HCT116 (cell line): Measurements from ENCODE around the gene TRIM41. TPM values are rescaled to one million over a fixed set of nuclear protein-coding genes. Genes with fewer than 3 reads are reported as not detected.

Source experiments
- ATAC-seq: fragments of 200-7000 bp; cut with Tn5 transposase; 2 replicates; pipeline ENCODE4 v1.9.1; 2020; ENCODE audit warnings: mild to moderate bottlenecking, moderate library complexity
- BruUV-seq: library from RNA; stranded (reverse); fragments of 400-500 nt; replicated peaks from 2 replicates; lab custom pipeline; 2021; lab: Mats Ljungman, UMichigan
- CTCF ChIA-PET: fragments of 300-600 bp; sonication (Branson Sonifier 250); formaldehyde crosslinking; loops from one replicate; lab custom pipeline; 2021; ENCODE audit warnings: antibody characterized with exemption; lab: Charles Lee
- POLR2A ChIA-PET: fragments of 300-600, 350-600 bp; sonication (Branson Sonifier 250); formaldehyde crosslinking; loops from one replicate; lab custom pipeline; 2021; ENCODE audit warnings: antibody characterized with exemption; lab: Charles Lee
- RAD21 ChIA-PET, 2 experiments: fragments of 300-600 bp; sonication (Branson Sonifier 250); formaldehyde crosslinking; loops; one replicate each; lab custom pipeline; 2023; ENCODE audit warnings: low total read pairs in 2 of 2; ENCODE audit not compliant: uncharacterized antibody in 2 of 2, unreplicated experiment in 2 of 2, low non-redundant PET in 1 of 2; lab: Charles Lee
- DNase-seq: peaks from one replicate; pipeline ENCODE4 v3.0.0-alpha.2; 2010; ENCODE audit warnings: low read depth, low spot score
- H2AFZ ChIP-seq: fragments of 200-600 bp; shearing (Covaris generic), sonication (generic); 2 replicates; pipeline ENCODE4 v1.6.1; 2017; ENCODE audit warnings: low read depth, mixed run types, mixed read lengths, antibody characterized with exemption, low read length; ENCODE audit not compliant: poor library complexity, severe bottlenecking
- H3K27ac ChIP-seq: 2 replicates; pipeline ENCODE4 v1.5.1; 2012; ENCODE audit warnings: low read depth, low read length
- H3K27me3 ChIP-seq: fragments of 200-600 bp; sonication (generic); 2 replicates; pipeline ENCODE4 v1.6.1; 2016; ENCODE audit warnings: mixed run types, low read length, mixed read lengths; ENCODE audit not compliant: insufficient read depth
- H3K36me3 ChIP-seq, 2 experiments: fragments of 200-500 bp in 1 of 2; fragments of 200-600 bp in 1 of 2; sonication (Bioruptor generic) in 1 of 2; sonication (generic) in 1 of 2; 2 replicates each; pipeline versions ENCODE4 v1.5.1 to v1.6.1; 2014 to 2016; ENCODE audit warnings: low read length in 2 of 2, inconsistent platforms in 1 of 2, mixed read lengths in 1 of 2, mixed run types in 1 of 2; ENCODE audit not compliant: insufficient read depth in 2 of 2, control insufficient read depth in 1 of 2
- H3K4me1 ChIP-seq, 2 experiments: fragments of 200-600 bp in 1 of 2; sonication (generic) in 1 of 2; 2 replicates each; pipeline versions ENCODE4 v1.5.1 to v1.6.1; 2012 to 2017; ENCODE audit warnings: low read length in 2 of 2, inconsistent platforms in 1 of 2, mild to moderate bottlenecking in 1 of 2, mixed read lengths in 1 of 2, mixed run types in 1 of 2, moderate library complexity in 1 of 2; ENCODE audit not compliant: insufficient read depth in 2 of 2, control insufficient read depth in 1 of 2
- H3K4me2 ChIP-seq: fragments of 200-600 bp; sonication (generic); 2 replicates; pipeline ENCODE4 v1.6.1; 2017; ENCODE audit warnings: mixed run types, low read length, mixed read lengths
- H3K4me3 ChIP-seq, 2 experiments: fragments of 200-600 bp in 1 of 2; sonication (generic) in 1 of 2; replicated peaks in 1 of 2; 2 replicates each; pipeline ENCODE4 v1.5.1; 2011 to 2016; ENCODE audit warnings: low read length in 2 of 2, control low read depth in 1 of 2, low read depth in 1 of 2, mild to moderate bottlenecking in 1 of 2, mixed read lengths in 1 of 2, mixed run types in 1 of 2
- H3K79me2 ChIP-seq: fragments of 200-600 bp; sonication (generic); 2 replicates; pipeline ENCODE4 v1.6.1; 2017; ENCODE audit warnings: mild to moderate bottlenecking, mixed run types, low read length, moderate library complexity, mixed read lengths; ENCODE audit not compliant: insufficient read depth
- H3K9ac ChIP-seq: fragments of 200-600 bp; sonication (generic); 2 replicates; pipeline ENCODE4 v1.6.1; 2016; ENCODE audit warnings: low read length, mixed read lengths
- H3K9me2 ChIP-seq: fragments of 200-600 bp; sonication (generic), shearing (Covaris generic); 2 replicates; pipeline ENCODE4 v1.6.1; 2017; ENCODE audit warnings: mixed run types, mild to moderate bottlenecking, moderate library complexity; ENCODE audit not compliant: insufficient read depth
- H3K9me3 ChIP-seq, 2 experiments: fragments of 200-500 bp in 1 of 2; fragments of 200-600 bp in 1 of 2; sonication (Bioruptor generic) in 1 of 2; sonication (generic) in 1 of 2; 2 replicates each; pipeline ENCODE4 v1.6.1; 2014 to 2017; ENCODE audit warnings: low read length in 2 of 2, mixed read lengths in 2 of 2, inconsistent platforms in 1 of 2, low read depth in 1 of 2, mild to moderate bottlenecking in 1 of 2, mixed run types in 1 of 2, moderate library complexity in 1 of 2; ENCODE audit not compliant: control insufficient read depth in 1 of 2, insufficient read depth in 1 of 2
- H4K20me1 ChIP-seq: fragments of 200-600 bp; sonication (generic), shearing (Covaris generic); 2 replicates; pipeline ENCODE4 v1.6.1; 2017; ENCODE audit warnings: mixed run types, mild to moderate bottlenecking, moderate library complexity; ENCODE audit not compliant: insufficient read depth
- CBX3 ChIP-seq: IDR thresholded peaks from 2 replicates; pipeline ENCODE4 v1.6.1; 2012; ENCODE audit warnings: low read depth
- CEBPB ChIP-seq: IDR thresholded peaks from 2 replicates; pipeline ENCODE4 v1.6.1; 2012; ENCODE audit warnings: low read depth
- EGR1 ChIP-seq: IDR thresholded peaks from 2 replicates; pipeline ENCODE4 v1.6.1; 2012; ENCODE audit warnings: low read depth
- ELF1 ChIP-seq: IDR thresholded peaks from 2 replicates; pipeline ENCODE4 v1.6.1; 2012; ENCODE audit warnings: low read depth, borderline replicate concordance
- EZH2 ChIP-seq: fragments of 200-600 bp; sonication (generic); IDR thresholded peaks from 2 replicates; pipeline ENCODE4 v1.6.1; 2017; ENCODE audit warnings: antibody characterized with exemption, mixed run types
- EZH2phosphoT487 ChIP-seq: fragments of 200-600 bp; IDR thresholded peaks from 2 replicates; pipeline ENCODE4 v1.6.1; 2018; ENCODE audit warnings: antibody characterized with exemption, borderline replicate concordance
- FOSL1 ChIP-seq: IDR thresholded peaks from 2 replicates; pipeline ENCODE4 v1.6.1; 2012; ENCODE audit warnings: low read depth
- POLR2A ChIP-seq: IDR thresholded peaks from 2 replicates; pipeline ENCODE4 v1.7.0; 2011; ENCODE audit warnings: borderline replicate concordance; ENCODE audit not compliant: insufficient read depth, insufficient read length; ENCODE audit errors: extremely low read depth
- POLR2AphosphoS5 ChIP-seq: IDR thresholded peaks from 2 replicates; pipeline ENCODE4 v1.6.1; 2011; ENCODE audit warnings: mild to moderate bottlenecking, low read depth, low read length, moderate library complexity
- SIN3A ChIP-seq: IDR thresholded peaks from 2 replicates; pipeline ENCODE4 v1.6.1; 2012; ENCODE audit warnings: low read depth
- SP1 ChIP-seq: IDR thresholded peaks from 2 replicates; pipeline ENCODE4 v1.6.1; 2012; ENCODE audit warnings: low read depth
- SRF ChIP-seq: IDR thresholded peaks from 2 replicates; pipeline ENCODE4 v1.6.1; 2012; ENCODE audit warnings: low read depth
- TCF7L2 ChIP-seq: IDR thresholded peaks from 2 replicates; pipeline ENCODE4 v1.7.0; 2011; ENCODE audit warnings: borderline replicate concordance, inconsistent platforms; ENCODE audit not compliant: insufficient read depth, insufficient read length; ENCODE audit errors: extremely low read depth
- YY1 ChIP-seq: IDR thresholded peaks from 2 replicates; pipeline ENCODE4 v1.6.1; 2011; ENCODE audit warnings: low read length, low read depth, moderate library complexity, mild to moderate bottlenecking; ENCODE audit not compliant: insufficient replicate concordance; ENCODE audit errors: extremely low read depth
- ZBTB33 ChIP-seq: IDR thresholded peaks from 2 replicates; pipeline ENCODE4 v1.6.1; 2011; ENCODE audit warnings: mild to moderate bottlenecking, low read length, moderate library complexity; ENCODE audit not compliant: insufficient replicate concordance; ENCODE audit errors: extremely low read depth
- ZFX ChIP-seq: fragments of 450-650 bp; IDR thresholded peaks from 2 replicates; pipeline ENCODE4 v1.6.1; 2017
- ZNF274 ChIP-seq: fragments of 200-500 bp; sonication (Bioruptor generic); IDR thresholded peaks from 2 replicates; pipeline ENCODE4 v1.6.1; 2014; ENCODE audit warnings: mild to moderate bottlenecking, low read depth, low read length, inconsistent platforms
- intact Hi-C: fragments of 100-400 bp; cut with micrococcal nuclease; formaldehyde crosslinking; loops from 2 replicates; pipeline ENCODE4 v1.10.0; 2022
- total RNA-seq: library from RNA; stranded (reverse); gene quantifications from one replicate; pipeline ENCODE4 v1.2.1, GENCODE V29; 2021; ENCODE audit not compliant: unreplicated experiment

Gene TRIM41
- total RNA-seq, 1 experiment from 2014 or later: 51.8 TPM

GRCh38 chr5:181259974-181260719 lies 37.1 kb downstream of the TRIM41 start:
- Histone ChIP-seq H3K4me1 (peaks cover 12 to 21% of the 10 kb centered on the region in 2 experiments; a peak in 3 of 4 replicates), H3K9ac (peak overlapping the region; percentile 99), H3K79me2 (peaks cover 63% of the 10 kb centered on the region)
- CTCF ChIA-PET: interaction anchor here (1.5 kb wide), 1 partner anchor 15 kb away, joined by 4 read pairs; no protein-coding TSS in a partner anchor
- TF ChIP-seq SRF: no peak
- TF ChIP-seq POLR2A: no peak
- no peak for TF ChIP-seq ZNF274
- TF ChIP-seq, all 23 proteins: peak for 0
- Histone ChIP-seq H3K4me3 (peak overlapping the region; percentile 83 to 96), H3K9me2 (no peaks in the 10 kb centered on the region), H4K20me1 (peaks cover 9% of the 10 kb centered on the region; the same call in 1 of the 2 replicates), H3K27me3 (no peaks in the 10 kb centered on the region), H3K4me2 (peak overlapping the region; percentile 85), H3K36me3 (peaks cover 9 to 19% of the 10 kb centered on the region in 2 experiments), H3K9me3 (no peaks in the 10 kb centered on the region), H2AFZ (no peak overlapping the region), H3K27ac (peak overlapping the region; percentile 97)
- TSS peak; percentile 64 for BruUV-seq
- ChIA-PET RAD21 (no interaction called here), POLR2A (interaction anchor here (2.4 to 3.0 kb wide), 2 partner anchors 9 to 16 kb away, joined by 11 to 18 read pairs; partner anchors contain the start of gene RACK1)
- ATAC-seq (no peak), DNase-seq (no peak)
- intact Hi-C loops: loop anchor here (5.0 kb wide), 1 partner anchor 78 kb away; no protein-coding TSS in a partner anchor

GRCh38 chr5:181260720-181261319 lies 37.7 kb downstream of the TRIM41 start, which contains the start of gene TRIM52:
TRIM52 (minus strand) TSS chr5:181261143; CDS start chr5:181260813, 330 bp downstream.
- H4K20me1 ChIP-seq: peaks cover 9% of the 10 kb centered on the region; the same call in 1 of the 2 replicates
- ChIA-PET RAD21 (no interaction called here), POLR2A (interaction anchor here (1.9 to 3.0 kb wide), 3 partner anchors 10 to 17 kb away, joined by 6 to 18 read pairs (median 11); partner anchors contain the start of gene RACK1), CTCF (interaction anchor here (0.6 to 1.5 kb wide), 2 partner anchors 16 to 622 kb away, joined by 3 to 4 read pairs; no protein-coding TSS in a partner anchor)
- intact Hi-C loops: loop anchor here (1.0 kb wide), 1 partner anchor 43 kb away; no protein-coding TSS in a partner anchor
- H2AFZ ChIP-seq: peak within 1 kb of the TSS; percentile 17
- peak within 1 kb of the TSS; percentile 97 for H3K27ac ChIP-seq
- H3K79me2 ChIP-seq: peaks cover 56% of the 10 kb centered on the region
- peak within 1 kb of the TSS; percentile 85 for H3K4me2 ChIP-seq
- peak within 1 kb of the TSS; percentile 83 to 96 for H3K4me3 ChIP-seq
- no peaks in the 10 kb centered on the region for H3K27me3 ChIP-seq
- H3K9ac ChIP-seq: peak within 1 kb of the TSS; percentile 99
- H3K9me3 ChIP-seq: no peaks in the 10 kb centered on the region
- peaks cover 3 to 15% of the 10 kb centered on the region in 2 experiments for H3K36me3 ChIP-seq
- ATAC-seq: peak; percentile 84
- peaks cover 12 to 21% of the 10 kb centered on the region in 2 experiments; a peak in 3 of 4 replicates for H3K4me1 ChIP-seq
- peak; percentile 89 for DNase-seq
- H3K9me2 ChIP-seq: no peaks in the 10 kb centered on the region
- BruUV-seq: no TSS peak
- TF ChIP-seq EGR1 (no peak), SRF (no peak), SIN3A (no peak), EZH2 (no peak), ZNF274 (no peak), CBX3 (no peak), CEBPB (no peak), POLR2AphosphoS5 (peak; percentile 96), FOSL1 (no peak), EZH2phosphoT487 (no peak), ZFX (no peak), SP1 (no peak), TCF7L2 (peak; percentile 97), YY1 (peak; percentile 84), ZBTB33 (no peak), ELF1 (no peak)
